ENCODE data around the gene CBFA2T2.
"Not testable (repeated sequence)": the region's sequence is repeated elsewhere in the genome, so short reads cannot be mapped to it uniquely, and the experiment has no call there.

CBFA2T2 gene

DNA sequence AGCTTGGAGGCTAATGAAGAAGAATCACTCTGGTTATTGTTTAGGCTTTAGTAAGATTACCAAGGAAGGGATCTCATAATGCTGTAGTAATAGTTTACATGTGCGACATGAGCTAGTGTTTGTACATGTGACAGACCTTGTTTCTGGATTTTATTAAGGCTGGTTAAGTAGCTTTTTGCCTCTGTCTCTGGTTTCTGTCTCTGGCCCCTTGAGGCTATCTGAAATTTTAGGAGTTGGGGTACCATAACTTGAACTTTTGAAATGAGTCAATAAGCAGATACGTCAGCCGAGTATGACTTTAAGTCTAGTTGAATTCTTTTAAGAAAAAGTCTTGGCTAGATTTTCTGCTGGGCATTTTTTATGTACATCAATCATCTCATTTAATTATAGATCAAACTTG, 9.5 kb downstream of the CBFA2T2 start:
- H3K27me3 Mint-ChIP-seq (ENCODE audit: low read depth), result no peaks in the 10 kb centered on the region
- H3K27ac Mint-ChIP-seq, result peak overlapping the region; percentile 11 to 48 (median 26)

GRCh38 chr20:33501000-33501399, 11.1 kb downstream of the CBFA2T2 start:
- Mint-ChIP-seq H3K27me3 (ENCODE audit: low read depth) (no peaks in the 10 kb centered on the region), H3K36me3 (ENCODE audit: low read depth) (peaks cover 8% of the 10 kb centered on the region), H3K27ac (peak overlapping the region; percentile 36 to 84 (median 51)), H3K9me3 (no peaks in the 10 kb centered on the region), H3K4me1 (peaks cover 20% of the 10 kb centered on the region), H3K4me3 (no peak overlapping the region)
- TF ChIP-seq, protein P1, sequence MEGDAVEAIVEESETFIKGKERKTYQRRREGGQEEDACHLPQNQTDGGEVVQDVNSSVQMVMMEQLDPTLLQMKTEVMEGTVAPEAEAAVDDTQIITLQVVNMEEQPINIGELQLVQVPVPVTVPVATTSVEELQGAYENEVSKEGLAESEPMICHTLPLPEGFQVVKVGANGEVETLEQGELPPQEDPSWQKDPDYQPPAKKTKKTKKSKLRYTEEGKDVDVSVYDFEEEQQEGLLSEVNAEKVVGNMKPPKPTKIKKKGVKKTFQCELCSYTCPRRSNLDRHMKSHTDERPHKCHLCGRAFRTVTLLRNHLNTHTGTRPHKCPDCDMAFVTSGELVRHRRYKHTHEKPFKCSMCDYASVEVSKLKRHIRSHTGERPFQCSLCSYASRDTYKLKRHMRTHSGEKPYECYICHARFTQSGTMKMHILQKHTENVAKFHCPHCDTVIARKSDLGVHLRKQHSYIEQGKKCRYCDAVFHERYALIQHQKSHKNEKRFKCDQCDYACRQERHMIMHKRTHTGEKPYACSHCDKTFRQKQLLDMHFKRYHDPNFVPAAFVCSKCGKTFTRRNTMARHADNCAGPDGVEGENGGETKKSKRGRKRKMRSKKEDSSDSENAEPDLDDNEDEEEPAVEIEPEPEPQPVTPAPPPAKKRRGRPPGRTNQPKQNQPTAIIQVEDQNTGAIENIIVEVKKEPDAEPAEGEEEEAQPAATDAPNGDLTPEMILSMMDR (IDR thresholded peaks at IDR 0.05; ENCODE audit: unreplicated experiment in 3 of 3), result no peak

More for the DNA sequence above, 9.5 kb downstream of the CBFA2T2 start:
- no peaks in the 10 kb centered on the region for H3K9me3 Mint-ChIP-seq
- peaks cover 22% of the 10 kb centered on the region for H3K4me1 Mint-ChIP-seq
- no peak overlapping the region for H3K4me3 Mint-ChIP-seq
- peaks cover 11% of the 10 kb centered on the region for H3K36me3 Mint-ChIP-seq (ENCODE audit: low read depth)
- TF ChIP-seq, protein P1 (IDR thresholded peaks at IDR 0.05; ENCODE audit: unreplicated experiment in 3 of 3), result no peak

GRCh38 chr20:33503564-33503963, 13.7 kb downstream of the CBFA2T2 start:
- peaks cover 6% of the 10 kb centered on the region for H3K36me3 Mint-ChIP-seq (ENCODE audit: low read depth)
- H3K9me3 Mint-ChIP-seq, result peaks cover 2% of the 10 kb centered on the region
- H3K27ac Mint-ChIP-seq, result no peak overlapping the region
- peaks cover 22% of the 10 kb centered on the region for H3K4me1 Mint-ChIP-seq
- H3K27me3 Mint-ChIP-seq (ENCODE audit: low read depth), result no peaks in the 10 kb centered on the region
- TF ChIP-seq, protein P1 (IDR thresholded peaks at IDR 0.05; ENCODE audit: unreplicated experiment in 3 of 3), result no peak
- no peak overlapping the region for H3K4me3 Mint-ChIP-seq

DNA sequence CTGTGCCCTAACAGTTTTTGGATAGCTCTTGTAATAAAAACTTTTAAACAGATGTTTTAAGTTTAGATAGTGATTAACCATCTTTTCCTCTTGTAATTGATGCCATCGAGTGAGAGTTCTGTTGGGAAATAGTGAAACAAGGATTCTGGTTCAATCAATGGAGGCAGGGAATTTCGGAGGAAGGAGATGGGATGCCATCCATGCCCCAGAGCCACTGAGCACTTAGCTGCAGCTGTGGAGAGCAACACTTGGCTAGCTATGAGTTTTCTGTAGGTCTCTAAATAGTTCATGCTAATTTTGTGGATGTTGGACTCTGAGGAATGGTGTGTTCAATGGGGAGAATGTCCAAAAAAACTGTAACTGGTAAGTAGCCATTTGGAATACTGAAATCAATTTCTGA, 16.7 kb downstream of the CBFA2T2 start:
- Mint-ChIP-seq H3K27me3 (ENCODE audit: low read depth) (no peaks in the 10 kb centered on the region), H3K4me1 (peaks cover 8% of the 10 kb centered on the region), H3K36me3 (ENCODE audit: low read depth) (peaks cover 20% of the 10 kb centered on the region), H3K9me3 (peaks cover 6% of the 10 kb centered on the region), H3K27ac (no peak overlapping the region), H3K4me3 (no peak overlapping the region)
- TF ChIP-seq, protein P1 (IDR thresholded peaks at IDR 0.05; ENCODE audit: unreplicated experiment in 3 of 3), result no peak

GRCh38 chr20:33507461-33507860, 17.6 kb downstream of the CBFA2T2 start:
- Mint-ChIP-seq H3K4me3 (no peak overlapping the region), H3K4me1 (peaks cover 8% of the 10 kb centered on the region), H3K27me3 (ENCODE audit: low read depth) (no peaks in the 10 kb centered on the region), H3K36me3 (ENCODE audit: low read depth) (peaks cover 24% of the 10 kb centered on the region), H3K9me3 (peaks cover 6% of the 10 kb centered on the region), H3K27ac (no peak overlapping the region)
- TF ChIP-seq, protein P1 (IDR thresholded peaks at IDR 0.05; ENCODE audit: unreplicated experiment in 3 of 3), result no peak

DNA sequence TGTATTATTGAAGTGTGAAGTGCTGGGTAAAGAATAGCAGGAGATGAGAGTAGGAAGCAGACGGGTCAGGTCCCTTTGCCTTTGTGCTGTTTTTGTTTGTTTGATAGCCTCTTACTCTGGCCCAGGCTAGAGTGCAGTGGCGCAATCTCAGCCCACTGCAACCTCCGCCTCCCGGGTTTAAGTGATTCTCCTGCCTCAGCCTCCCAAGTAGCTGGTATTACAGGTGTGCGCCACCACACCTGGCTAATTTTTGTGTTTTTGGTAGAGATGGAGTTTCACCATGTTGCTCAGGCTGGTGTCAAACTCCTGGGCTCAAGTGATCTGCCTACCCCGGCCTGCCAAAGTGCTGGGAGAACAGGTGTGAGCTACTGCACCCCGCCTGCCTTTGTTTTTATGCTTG, 18.1 kb downstream of the CBFA2T2 start:
- peaks cover 11% of the 10 kb centered on the region for H3K4me1 Mint-ChIP-seq
- H3K9me3 Mint-ChIP-seq; H3K27me3 Mint-ChIP-seq (ENCODE audit: low read depth); H3K4me3 Mint-ChIP-seq; H3K27ac Mint-ChIP-seq: not testable (repeated sequence)
- H3K36me3 Mint-ChIP-seq (ENCODE audit: low read depth), result peaks cover 27% of the 10 kb centered on the region

GRCh38 chr20:33509057-33509456, 19.2 kb downstream of the CBFA2T2 start:
- Mint-ChIP-seq H3K4me1 (peaks cover 12% of the 10 kb centered on the region), H3K36me3 (ENCODE audit: low read depth) (peaks cover 28% of the 10 kb centered on the region)
- not testable (repeated sequence) for H3K27ac Mint-ChIP-seq; H3K9me3 Mint-ChIP-seq; H3K27me3 Mint-ChIP-seq (ENCODE audit: low read depth); H3K4me3 Mint-ChIP-seq

- Mint-ChIP-seq H3K4me1 (peaks cover 12% of the 10 kb centered on the region), H3K27ac (peak overlapping the region in 1 of 3 experiments; percentile 90), H3K36me3 (ENCODE audit: low read depth) (peaks cover 28% of the 10 kb centered on the region)
- H3K27me3 Mint-ChIP-seq (ENCODE audit: low read depth); H3K9me3 Mint-ChIP-seq; H3K4me3 Mint-ChIP-seq: not testable (repeated sequence)
These were observed 22.0 kb downstream of the CBFA2T2 start for GRCh38 chr20:33511876-33512275.
